ENCODE data around the gene HPS1. TPM values are rescaled to one million over a fixed set of nuclear protein-coding genes. Genes with fewer than 3 reads are reported as not detected.

The HPS1 gene
- total RNA-seq = 47.0 to 52.8 TPM (median 51.7 TPM) in 3 replicates

- peak within 1 kb of the TSS; percentile 94 for H3K27ac Mint-ChIP-seq
- DNase-seq (ENCODE audit: low spot score in 2 of 2, unreplicated experiment in 2 of 2) = peak; percentile 60 to 75
- H3K4me3 Mint-ChIP-seq = peak within 1 kb of the TSS; percentile 81
- H3K9me3 Mint-ChIP-seq = no peaks in the 10 kb centered on the region
- no peak for TF ChIP-seq CTCF (IDR thresholded peaks at IDR 0.05; ENCODE audit: unreplicated experiment)
- H3K27me3 Mint-ChIP-seq (ENCODE audit: low read depth) = peaks cover 8% of the 10 kb centered on the region
- peaks cover 18% of the 10 kb centered on the region for H3K36me3 Mint-ChIP-seq
- H3K4me1 Mint-ChIP-seq = peaks cover 7% of the 10 kb centered on the region
Observed at GRCh38 chr10:98446661-98447221, at the start of gene HPS1. HPS1 (minus strand) TSS chr10:98446935; CDS start chr10:98443240, 3,695 bp downstream.

- Mint-ChIP-seq H3K4me1 (peaks cover 4% of the 10 kb centered on the region), H3K27ac (no peak overlapping the region), H3K9me3 (peaks cover 31% of the 10 kb centered on the region), H3K4me3 (no peak overlapping the region), H3K36me3 (peaks cover 6% of the 10 kb centered on the region), H3K27me3 (ENCODE audit: low read depth) (no peaks in the 10 kb centered on the region)
- TF ChIP-seq CTCF (IDR thresholded peaks at IDR 0.05; ENCODE audit: unreplicated experiment) = no peak
- no peak for DNase-seq (ENCODE audit: low spot score in 2 of 2, unreplicated experiment in 2 of 2)
Observed at GRCh38 chr10:98492763-98493162, 46.0 kb upstream of the HPS1 start.

- H3K27me3 Mint-ChIP-seq (ENCODE audit: low read depth) = no peaks in the 10 kb centered on the region
- H3K4me3 Mint-ChIP-seq = no peak overlapping the region
Observed at GRCh38 chr10:98489561-98490481, 43.1 kb upstream of the HPS1 start.

GRCh38 chr10:98488669-98489430 lies 42.1 kb upstream of the HPS1 start:
- H3K27me3 Mint-ChIP-seq (ENCODE audit: low read depth) = no peaks in the 10 kb centered on the region
- no peak for DNase-seq (ENCODE audit: low spot score in 2 of 2, unreplicated experiment in 2 of 2)
- H3K27ac Mint-ChIP-seq = no peak overlapping the region
- H3K9me3 Mint-ChIP-seq = peaks cover 13% of the 10 kb centered on the region
- H3K36me3 Mint-ChIP-seq = no peaks in the 10 kb centered on the region
- no peak overlapping the region for H3K4me3 Mint-ChIP-seq
- peaks cover 4% of the 10 kb centered on the region for H3K4me1 Mint-ChIP-seq
- TF ChIP-seq CTCF (IDR thresholded peaks at IDR 0.05; ENCODE audit: unreplicated experiment) = no peak

More at GRCh38 chr10:98489561-98490481, 43.1 kb upstream of the HPS1 start:
- DNase-seq (ENCODE audit: low spot score in 2 of 2, unreplicated experiment in 2 of 2) = no peak
- no peaks in the 10 kb centered on the region for H3K36me3 Mint-ChIP-seq
- no peak overlapping the region for H3K27ac Mint-ChIP-seq
- H3K9me3 Mint-ChIP-seq = peaks cover 17% of the 10 kb centered on the region
- no peak for TF ChIP-seq CTCF (IDR thresholded peaks at IDR 0.05; ENCODE audit: unreplicated experiment)
- peaks cover 4% of the 10 kb centered on the region for H3K4me1 Mint-ChIP-seq

- Mint-ChIP-seq H3K36me3 (no peaks in the 10 kb centered on the region), H3K4me3 (no peak overlapping the region), H3K9me3 (peaks cover 5% of the 10 kb centered on the region), H3K4me1 (peaks cover 4% of the 10 kb centered on the region), H3K27me3 (ENCODE audit: low read depth) (no peaks in the 10 kb centered on the region), H3K27ac (no peak overlapping the region)
- TF ChIP-seq CTCF (IDR thresholded peaks at IDR 0.05; ENCODE audit: unreplicated experiment) = no peak
- no peak for DNase-seq (ENCODE audit: low spot score in 2 of 2, unreplicated experiment in 2 of 2)
Observed at GRCh38 chr10:98487649-98488048, 40.9 kb upstream of the HPS1 start.

Measured in mesothelial cell of epicardium (in vitro differentiated cells).